Measurements from ENCODE around the gene CALCB.
"Not testable (repeated sequence)": the region's sequence is repeated elsewhere in the genome, so short reads cannot be mapped to it uniquely, and the experiment has no call there.

DNA sequence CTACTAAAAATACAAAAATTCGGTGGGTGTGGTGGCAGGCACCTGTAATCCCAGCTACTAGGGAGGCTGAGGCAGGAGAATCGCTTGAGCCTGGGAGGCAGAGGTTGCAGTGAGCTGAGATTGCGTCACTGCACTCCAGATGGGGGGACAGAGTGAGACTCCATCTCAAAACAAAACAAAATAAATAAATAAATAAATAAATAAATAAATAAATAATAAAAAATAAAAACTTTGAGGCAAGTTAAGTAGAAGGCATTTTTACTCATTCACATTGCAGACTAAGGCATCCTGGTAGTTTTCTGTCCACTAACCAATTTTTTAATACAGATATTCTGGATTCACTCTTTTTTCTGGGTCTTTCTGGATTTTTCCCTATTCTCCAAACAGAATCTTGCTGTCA lies 26.7 kb upstream of the CALCB start:
- not testable (repeated sequence) for TF ChIP-seq POLR2AphosphoS5 (IDR thresholded peaks at IDR 0.05; ENCODE audit: insufficient read depth in 1 of 2, low read depth in 1 of 2); POLR2A (IDR thresholded peaks at IDR 0.05)
- TF ChIP-seq, protein P1, sequence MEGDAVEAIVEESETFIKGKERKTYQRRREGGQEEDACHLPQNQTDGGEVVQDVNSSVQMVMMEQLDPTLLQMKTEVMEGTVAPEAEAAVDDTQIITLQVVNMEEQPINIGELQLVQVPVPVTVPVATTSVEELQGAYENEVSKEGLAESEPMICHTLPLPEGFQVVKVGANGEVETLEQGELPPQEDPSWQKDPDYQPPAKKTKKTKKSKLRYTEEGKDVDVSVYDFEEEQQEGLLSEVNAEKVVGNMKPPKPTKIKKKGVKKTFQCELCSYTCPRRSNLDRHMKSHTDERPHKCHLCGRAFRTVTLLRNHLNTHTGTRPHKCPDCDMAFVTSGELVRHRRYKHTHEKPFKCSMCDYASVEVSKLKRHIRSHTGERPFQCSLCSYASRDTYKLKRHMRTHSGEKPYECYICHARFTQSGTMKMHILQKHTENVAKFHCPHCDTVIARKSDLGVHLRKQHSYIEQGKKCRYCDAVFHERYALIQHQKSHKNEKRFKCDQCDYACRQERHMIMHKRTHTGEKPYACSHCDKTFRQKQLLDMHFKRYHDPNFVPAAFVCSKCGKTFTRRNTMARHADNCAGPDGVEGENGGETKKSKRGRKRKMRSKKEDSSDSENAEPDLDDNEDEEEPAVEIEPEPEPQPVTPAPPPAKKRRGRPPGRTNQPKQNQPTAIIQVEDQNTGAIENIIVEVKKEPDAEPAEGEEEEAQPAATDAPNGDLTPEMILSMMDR (IDR thresholded peaks at IDR 0.05) = not testable (repeated sequence)

All from vagina (tissue), 2 donors.